Activated CD4-positive, alpha-beta T cell treated with anti-CD3 and anti-CD28 coated beads, Interleukin-2, amount 50 U/mL, for 16 hours (primary cell): ENCODE results near the gene FXN.
"Not testable (repeated sequence)": the region's sequence is repeated elsewhere in the genome, so short reads cannot be mapped to it uniquely, and the experiment has no call there.

Experiments
- DNase-seq: peaks from one replicate; pipeline ENCODE4 v3.0.0-alpha.2; 2020

Gene FXN

DNA sequence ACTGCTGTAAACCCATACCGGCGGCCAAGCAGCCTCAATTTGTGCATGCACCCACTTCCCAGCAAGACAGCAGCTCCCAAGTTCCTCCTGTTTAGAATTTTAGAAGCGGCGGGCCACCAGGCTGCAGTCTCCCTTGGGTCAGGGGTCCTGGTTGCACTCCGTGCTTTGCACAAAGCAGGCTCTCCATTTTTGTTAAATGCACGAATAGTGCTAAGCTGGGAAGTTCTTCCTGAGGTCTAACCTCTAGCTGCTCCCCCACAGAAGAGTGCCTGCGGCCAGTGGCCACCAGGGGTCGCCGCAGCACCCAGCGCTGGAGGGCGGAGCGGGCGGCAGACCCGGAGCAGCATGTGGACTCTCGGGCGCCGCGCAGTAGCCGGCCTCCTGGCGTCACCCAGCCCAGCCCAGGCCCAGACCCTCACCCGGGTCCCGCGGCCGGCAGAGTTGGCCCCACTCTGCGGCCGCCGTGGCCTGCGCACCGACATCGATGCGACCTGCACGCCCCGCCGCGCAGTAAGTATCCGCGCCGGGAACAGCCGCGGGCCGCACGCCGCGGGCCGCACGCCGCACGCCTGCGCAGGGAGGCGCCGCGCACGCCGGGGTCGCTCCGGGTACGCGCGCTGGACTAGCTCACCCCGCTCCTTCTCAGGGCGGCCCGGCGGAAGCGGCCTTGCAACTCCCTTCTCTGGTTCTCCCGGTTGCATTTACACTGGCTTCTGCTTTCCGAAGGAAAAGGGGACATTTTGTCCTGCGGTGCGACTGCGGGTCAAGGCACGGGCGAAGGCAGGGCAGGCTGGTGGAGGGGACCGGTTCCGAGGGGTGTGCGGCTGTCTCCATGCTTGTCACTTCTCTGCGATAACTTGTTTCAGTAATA, at the start of gene FXN:
FXN (plus strand) TSS at position 315 of the 871 bp plus-strand sequence; CDS start at position 346, 31 bp downstream.
- DNase-seq: peak; percentile 89

DNA sequence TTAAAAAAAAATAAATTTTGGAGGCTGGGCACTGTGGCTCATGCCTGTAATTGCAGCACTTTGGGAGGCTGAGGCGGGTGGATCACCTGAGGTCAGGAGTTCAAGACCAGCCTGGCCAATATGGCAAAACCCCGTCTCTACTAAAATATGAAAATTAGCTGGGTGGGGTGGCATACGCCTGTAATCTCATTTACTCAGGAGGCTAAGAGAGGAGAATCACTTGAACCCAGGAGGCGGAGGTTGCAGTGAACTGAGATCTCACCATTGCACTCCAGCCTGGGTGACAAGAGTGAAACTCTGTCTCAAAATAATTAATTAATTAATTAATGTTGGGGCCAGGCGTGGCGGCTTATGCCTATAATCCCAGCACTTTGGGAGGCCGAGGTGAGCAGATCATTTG, 48.6 kb upstream of the FXN start:
- DNase-seq: not testable (repeated sequence)

DNA sequence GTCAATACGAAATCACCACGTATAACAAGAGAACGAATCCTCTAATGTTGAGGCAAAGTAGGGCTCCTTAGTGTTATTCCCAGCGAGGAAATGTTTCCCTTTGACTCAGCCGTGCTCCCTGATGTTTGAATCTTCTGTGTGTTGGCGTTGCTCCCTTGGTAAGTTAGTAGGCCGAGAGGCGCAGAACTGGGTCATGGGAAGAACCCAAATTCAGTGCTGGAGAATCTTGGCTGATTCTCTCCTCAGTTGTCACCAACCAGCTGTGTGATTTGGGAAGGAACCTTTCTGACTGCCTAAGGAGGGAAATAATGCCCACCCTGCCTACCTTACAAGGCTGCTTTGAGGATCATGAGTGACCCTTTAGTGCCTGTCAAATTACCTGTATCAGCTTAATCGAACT, 44.1 kb upstream of the FXN start:
- no peak for DNase-seq

DNA sequence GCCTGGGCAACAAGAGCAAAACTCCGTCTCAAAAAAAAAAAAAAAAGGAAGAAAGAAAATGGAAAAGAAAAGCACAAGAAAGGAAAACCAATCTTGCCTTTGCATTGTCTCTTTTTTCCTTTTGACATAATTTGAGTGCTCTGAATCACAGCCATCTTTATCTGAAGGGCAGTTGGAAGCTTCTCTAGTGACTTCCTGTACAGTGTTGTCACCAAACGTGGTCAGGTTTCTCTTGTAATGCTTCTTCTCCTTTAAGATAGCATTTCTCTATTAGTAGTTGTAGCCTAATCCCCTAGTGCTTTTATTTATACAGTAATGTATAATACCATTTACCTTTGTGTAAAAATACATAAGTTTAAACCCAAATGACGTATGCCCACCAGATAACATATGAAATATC, 39.8 kb upstream of the FXN start:
- no peak for DNase-seq

DNA sequence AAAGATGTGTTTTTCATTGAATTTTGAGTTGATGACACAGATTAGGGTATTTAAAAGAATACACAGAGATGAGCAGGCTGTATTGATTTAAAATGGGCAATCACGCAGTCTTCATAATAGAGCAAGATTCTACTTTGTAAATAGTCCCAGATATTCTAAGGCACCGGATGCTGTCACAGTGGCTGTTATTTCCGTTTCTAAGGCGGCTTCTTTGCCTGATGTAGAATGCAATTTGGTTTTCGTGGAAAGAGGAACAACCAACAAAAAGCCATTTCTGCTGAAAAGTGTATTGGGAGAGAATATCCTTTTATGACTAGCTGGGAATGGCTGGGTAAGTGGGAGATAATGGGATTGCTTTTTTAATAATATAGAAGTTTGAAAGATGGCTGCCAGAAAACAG, 39.1 kb upstream of the FXN start:
- no peak for DNase-seq

DNA sequence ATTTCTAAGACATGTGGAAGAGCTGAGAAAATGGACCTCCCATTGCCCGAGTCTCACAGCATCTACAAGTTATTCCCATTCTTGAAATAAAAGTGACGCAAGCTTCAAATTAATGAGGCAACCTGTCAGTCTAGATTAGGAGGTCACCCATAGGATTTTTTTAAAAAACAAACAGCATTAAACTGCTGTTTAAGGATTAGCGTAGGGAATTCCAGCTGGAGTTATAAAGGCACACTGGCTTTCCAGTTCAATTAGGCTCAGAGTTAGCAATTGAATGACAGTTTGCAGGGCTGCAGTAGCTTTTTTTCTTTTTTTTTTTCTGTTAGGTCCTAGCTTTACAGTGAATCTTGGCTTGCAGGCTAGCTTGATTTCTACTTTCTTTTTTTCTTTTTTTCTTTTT, 37.9 kb upstream of the FXN start:
- DNase-seq: no peak

DNA sequence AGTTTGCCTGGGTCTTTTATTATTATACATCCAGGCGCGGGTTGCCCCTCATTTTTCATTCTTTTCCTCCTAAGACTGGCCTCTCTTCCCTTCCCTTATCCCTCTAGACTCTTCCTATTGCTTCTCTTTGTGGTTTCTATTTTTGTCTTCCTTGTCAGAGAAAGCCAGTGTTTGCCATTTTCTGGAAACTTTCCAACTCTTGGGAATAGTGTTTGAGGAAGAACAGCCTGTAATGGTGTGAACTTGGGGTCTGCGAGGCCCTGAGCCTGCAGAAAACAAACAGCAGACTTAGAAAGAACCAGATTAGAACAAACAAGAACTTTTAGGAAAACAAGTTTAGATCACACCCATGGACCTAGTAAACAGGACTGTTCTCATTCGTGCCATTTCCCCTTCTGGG, 37.2 kb upstream of the FXN start:
- no peak for DNase-seq

DNA sequence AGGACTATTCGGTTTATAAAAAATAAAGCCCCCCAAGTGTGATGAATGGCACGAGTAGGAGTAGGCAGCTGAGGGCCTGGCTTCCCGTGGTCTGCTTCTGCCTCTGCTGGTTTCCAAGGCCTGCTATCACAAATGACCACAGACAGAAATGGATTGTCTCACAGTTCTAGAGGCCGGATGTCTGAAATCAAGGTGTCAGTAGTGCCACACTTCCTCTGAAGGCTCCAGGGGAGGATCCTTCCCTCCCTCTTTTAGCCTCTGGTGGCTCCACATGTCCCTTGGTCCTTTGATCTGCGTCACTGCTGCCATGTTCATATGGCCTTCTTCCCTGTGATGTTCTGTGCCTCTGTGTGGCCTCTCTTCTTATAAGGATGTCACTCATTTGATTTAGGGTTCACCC, 36.7 kb upstream of the FXN start:
- DNase-seq: no peak

DNA sequence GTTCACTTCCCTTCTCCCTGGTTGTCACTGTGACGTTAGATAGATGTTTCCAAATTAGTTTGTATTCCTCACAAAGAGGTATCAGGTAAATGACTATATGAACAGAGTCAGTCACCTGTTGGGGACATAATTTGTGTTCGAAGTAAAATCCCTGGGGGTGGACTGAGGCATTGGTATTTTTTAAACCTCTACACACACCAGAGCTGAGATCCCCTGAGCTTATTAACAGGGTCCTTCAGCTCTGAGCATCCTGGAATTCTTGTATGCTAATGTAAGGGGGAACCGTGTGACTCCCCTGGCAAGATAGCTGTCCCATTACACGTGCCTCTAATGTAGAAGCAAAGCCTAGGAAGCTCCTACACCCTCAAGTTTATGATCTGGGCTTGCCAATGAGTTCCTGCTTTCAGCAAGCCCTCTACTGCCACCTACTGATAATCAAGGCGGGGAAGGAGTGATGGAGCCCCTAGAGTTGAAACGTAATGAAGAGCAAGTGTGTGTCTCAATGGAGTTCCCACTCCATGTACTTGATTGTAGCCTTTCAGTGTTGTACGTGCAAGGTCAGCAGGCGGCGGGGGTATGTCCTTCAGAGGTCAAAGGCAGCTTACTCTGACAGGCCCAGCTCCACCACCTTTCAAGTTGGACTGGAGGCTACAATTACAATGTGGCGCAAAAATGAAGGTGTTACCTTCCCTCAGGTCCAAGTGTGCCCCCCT, 36.0 kb upstream of the FXN start:
- DNase-seq: peak; percentile 88

DNA sequence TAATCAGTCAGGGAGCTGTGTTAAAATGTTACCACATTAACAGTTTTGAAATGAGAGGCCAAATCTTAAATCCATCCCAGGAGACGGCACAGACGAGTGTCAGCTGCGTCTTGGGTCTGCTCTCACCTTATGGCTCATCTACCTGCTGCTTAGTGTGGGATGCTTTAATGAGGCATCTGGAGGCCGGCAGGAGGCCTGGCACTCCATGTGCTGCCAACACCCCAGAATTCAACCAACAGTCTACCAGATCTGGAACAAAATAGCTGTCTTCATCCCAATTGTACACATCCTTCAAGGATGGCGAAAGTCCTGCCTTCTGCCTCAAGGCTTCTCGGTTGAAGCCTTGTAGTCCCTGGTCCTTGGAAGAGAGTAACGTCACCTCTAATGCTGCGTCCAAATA, 33.6 kb upstream of the FXN start:
- DNase-seq: no peak

DNA sequence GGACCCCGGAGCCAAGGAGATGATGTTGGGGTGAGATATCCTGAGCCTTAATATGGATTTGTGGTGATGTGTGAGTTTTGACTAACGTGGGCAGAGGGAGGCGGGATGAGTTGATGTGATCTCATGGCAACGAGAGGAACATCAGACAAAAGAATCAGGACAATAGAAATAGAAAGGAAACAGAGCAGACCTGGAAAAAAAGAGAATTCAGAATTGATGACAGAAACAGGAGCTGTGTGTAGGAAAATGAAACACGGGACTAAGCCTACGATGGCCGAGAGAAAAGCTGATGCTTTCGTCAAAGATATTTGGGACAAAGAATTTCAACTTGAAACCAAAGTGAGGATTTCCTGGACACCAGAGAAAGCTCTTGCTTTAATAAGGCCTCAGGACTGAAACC, 32.5 kb upstream of the FXN start:
- no peak for DNase-seq

DNA sequence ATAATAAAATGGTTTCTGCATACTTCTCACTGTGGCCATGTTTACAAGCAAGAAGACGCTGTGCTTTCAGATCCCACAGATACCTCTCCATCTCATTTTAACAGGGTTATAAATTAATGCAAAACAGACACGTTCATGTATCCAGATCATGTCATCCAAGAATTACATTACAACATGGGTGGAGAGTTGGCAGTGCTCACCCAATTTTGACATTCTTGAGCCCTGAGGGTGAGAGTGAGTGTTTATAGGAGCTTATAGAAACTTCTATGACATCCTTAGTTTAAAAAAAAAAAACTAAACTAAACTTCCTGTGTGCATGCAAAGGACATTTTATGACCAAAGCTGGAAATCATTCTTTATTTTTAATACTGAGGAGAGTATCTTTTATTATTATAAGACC, 30.7 kb upstream of the FXN start:
- no peak for DNase-seq

DNA sequence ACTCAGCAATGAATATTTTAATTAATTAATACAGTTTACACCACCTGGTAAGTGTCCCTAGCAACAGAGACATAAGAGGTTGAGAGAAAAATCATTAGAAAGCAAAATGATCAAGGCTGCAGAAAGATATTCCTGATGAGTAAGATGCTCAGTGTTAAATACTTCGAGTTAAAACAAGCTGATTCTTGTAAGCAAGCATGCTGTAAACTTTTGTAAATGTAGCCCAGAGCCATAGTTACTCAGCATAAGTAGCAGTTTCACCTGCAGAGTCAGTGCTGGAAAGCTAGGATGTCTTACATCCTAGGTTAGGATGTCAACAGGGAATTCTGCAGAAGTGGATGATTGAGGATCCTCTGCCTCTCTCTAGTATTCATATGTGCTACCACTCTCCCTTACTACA, 25.8 kb upstream of the FXN start:
- DNase-seq: no peak

DNA sequence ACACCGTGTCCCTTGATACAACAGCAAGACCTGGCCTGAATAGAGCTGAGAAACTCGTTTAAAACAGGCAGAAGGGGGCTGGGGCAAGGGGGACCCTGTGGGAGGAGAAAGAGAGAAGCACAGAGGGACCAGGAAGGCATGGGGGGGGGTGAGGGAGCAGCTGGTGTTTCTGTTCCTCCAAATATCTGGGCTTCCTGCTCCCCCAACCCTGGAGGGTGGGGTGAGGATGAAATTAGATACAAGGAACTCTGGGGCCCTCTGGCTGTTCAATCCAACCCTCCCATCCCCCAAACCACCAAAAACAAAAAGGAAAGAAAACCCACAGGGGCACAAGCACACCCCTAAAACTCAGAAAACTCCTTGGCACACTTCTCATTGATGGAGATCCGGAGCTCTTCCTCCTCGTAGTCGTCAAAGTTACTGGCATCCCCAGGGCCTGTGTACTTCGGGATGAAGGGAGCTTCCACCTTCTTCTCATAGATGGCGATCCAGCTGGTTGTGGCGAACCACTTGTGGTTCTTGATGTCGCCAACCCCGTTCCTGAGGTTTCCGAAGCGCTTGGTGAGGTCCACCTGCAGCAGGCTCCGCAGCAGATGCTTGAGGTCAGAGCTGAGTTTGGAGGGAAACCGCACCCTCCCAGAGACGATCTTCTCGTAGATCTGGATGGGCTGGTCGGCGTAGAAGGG, 22.7 kb upstream of the FXN start:
- peak; percentile 23 for DNase-seq

DNA sequence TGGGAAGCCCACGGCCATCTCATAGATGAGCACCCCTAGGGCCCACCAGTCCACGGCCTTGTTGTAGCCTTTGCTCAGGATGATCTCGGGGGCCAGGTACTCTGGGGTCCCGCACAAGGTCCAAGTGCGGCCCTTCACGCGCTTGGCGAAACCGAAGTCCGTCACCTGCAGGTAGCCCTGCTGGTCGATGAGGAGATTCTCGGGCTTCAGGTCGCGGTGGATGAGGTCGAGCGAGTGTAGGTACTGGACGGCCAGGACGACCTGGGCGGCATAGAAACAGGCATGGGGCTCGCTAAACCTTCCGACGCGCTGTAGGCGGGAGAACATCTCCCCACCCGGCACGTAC, 22.2 kb upstream of the FXN start:
- DNase-seq: no peak

DNA sequence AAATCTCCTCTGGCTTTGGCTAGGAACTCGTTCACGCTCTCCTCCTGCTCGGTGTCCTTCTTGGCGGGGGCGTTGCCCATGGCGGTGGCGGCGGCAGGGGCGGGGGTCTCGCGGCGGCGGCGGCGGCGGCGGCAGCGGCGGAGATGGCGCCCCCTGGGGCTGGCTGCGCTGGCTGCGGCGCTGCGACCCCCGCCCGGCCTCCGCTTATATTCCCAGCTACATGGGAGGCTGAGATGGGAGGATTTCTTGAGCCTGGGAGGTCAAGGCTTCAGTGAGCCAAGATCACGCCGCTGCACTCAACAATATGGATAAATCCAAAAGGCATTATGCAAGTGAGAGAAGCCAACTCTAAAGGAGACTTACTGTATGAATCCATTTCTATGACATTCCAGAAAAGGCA, 21.5 kb upstream of the FXN start, which contains the start of gene PRKACG:
PRKACG (minus strand) TSS at position 101 of the 400 bp plus-strand sequence; CDS start at position 80, 21 bp downstream.
- no peak for DNase-seq

DNA sequence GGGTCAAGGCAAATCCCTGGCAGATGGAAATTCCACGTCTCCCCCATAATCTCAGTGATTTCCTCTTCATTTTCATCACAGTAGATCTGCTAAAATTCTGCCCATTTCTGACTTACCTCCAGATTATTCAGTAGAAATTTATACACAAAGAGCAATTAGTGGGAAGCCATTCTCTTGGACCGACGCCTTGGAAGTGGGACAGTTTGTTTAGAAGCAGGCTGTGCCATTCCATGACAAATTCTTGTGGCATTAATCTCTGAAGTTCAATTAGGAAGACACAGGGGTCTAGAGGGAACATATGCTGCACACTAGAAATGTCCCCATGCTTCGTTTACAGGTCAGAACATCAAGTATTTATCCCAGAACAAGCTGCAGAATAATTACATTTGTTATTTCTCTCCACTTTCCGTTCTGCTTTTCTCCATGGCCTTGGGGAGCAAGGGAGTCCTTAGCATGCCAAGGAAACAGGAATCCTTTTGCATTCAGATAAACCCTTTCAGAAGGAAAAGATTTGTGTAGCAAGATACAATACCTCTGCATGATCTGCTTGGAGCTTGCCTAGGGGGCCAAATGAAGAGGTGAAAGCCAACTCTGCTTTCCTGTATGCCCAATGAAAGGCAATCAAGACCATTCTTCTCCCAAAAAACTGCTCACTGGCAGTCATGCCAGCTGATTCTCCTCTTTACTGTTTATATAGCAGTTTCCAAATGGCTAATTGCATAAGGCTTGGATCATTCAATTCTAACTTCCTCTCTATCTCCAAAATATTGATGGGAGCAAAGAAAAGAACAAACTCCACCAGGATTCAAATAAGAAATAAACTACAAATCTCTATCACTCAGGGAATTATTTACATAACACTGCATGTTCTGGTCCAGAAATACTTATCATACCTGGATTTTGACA, 19.1 kb upstream of the FXN start:
- no peak for DNase-seq

DNA sequence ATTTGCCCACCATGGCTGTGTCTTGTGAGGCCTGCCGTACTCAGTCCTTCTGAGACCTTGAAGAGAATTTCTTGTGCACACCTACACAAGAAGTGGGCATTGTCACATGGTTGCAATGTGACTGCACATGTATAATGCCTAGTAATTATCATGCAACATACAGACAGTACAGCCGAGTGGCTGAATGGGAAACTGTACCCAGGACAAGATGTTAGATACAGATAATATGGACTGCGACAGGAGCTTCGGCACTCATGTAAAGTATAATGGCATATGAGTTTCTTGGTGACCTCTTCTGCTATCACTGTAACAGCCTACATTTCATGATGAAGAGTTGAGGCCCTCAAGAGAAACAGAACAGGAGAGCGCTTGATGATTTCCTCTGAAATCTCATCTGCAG, 16.8 kb upstream of the FXN start:
- no peak for DNase-seq

DNA sequence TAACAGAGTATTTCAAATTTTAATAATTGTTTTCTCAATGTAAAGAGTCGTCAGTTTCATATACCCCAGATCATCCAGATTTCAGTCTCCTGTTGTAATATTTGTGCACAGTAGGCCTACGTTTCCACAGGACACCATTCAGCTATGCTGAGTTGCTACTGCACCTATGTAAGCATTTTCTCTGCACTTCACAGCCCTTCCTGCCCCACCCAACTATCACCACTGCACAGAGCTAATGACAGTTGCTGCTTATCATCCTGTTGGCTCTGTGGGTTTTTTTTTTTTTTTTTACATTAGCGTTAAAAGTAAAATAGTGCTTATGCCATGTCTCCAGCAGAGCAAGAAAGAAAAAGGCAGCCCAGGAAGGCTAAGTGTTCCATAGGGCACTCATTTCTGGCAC, 15.7 kb upstream of the FXN start:
- no peak for DNase-seq

DNA sequence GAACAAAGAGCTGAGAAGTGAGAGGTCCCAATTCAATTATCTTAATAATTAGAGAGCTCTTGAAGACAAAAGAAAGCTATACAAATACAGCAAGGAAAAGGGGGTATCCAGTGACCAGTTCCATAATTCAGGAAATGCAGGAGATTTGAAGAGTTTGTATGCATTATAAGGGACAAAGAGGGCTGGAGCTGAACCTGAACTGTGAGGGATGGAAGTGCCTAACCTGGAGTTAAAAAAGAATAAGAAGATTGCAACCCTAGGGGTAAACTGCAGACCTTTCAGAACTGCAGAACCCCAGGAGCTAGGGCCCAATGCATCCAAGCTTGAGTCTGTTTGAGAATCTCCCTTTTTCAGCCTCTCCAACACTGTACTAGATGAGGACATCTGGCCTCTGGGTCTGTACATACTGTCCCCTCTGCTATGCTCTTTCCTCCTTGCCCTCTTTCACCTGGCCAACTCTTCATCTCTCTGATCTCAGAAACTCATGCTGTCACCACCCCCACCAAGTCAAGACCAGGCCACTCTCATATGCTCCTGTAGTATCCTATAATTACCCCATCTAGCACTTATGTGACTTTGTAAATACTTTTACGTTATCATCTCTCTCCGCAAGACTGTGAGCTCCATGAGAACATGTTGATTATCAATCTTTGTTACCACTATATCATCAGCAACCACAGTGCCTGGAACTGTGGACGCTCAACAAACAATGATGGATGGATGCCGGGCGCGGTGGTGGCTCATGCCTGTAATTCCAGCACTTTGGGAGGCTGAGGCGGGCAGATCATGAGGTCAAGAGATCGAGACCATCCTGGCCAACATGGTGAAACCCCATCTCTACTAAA, 15.0 kb upstream of the FXN start:
- no peak for DNase-seq

DNA sequence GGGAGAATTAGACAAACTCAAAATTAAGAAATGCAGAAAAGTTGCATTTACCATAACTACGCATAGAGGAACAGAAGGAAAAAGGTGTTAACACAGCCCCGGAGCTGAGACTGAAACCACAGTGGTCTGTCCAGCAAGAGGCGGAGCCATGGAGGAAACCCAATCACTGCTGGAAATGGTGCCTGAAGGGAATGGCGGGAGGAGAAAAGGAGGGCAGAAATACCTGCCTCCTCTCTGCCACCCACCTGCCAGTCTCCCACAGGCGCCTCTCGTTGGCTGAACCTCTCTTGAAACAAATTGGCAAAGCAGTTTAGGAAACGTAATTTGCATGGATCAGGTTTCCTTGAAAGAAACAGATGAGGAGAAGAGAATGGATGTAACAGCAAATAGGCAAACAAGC, 11.9 kb upstream of the FXN start:
- DNase-seq: no peak
